Measurements from ENCODE around the gene CACNA1E.

CACNA1E gene

DNA sequence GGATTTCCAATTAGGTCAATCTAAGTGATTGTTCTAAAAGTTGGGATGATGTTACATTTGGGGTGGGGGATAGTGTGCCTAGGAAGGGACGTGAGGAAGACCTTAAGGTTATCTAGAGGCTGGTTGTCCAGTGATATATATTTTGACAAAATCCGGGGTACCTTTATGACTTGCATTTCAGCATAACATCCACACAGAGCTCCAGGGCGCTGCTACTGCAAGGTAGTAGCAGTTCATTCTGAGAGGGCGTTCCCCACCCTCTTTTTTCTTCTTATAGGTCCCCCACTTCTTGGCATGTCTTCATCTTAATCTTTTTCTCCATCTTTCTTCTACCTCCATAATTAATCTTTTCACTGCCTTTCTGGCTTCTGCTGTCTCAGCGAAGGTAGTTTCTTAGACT lies 161.9 kb downstream of the CACNA1E start:
- no peak for TF ChIP-seq CTCF (IDR thresholded peaks at IDR 0.05)

- no peak for TF ChIP-seq CTCF (IDR thresholded peaks at IDR 0.05)
Measured at GRCh38 chr1:181646710-181647109, 163.4 kb downstream of the CACNA1E start.

- no peak for TF ChIP-seq CTCF (IDR thresholded peaks at IDR 0.05)
Measured at GRCh38 chr1:181647314-181648035, 164.2 kb downstream of the CACNA1E start.

DNA sequence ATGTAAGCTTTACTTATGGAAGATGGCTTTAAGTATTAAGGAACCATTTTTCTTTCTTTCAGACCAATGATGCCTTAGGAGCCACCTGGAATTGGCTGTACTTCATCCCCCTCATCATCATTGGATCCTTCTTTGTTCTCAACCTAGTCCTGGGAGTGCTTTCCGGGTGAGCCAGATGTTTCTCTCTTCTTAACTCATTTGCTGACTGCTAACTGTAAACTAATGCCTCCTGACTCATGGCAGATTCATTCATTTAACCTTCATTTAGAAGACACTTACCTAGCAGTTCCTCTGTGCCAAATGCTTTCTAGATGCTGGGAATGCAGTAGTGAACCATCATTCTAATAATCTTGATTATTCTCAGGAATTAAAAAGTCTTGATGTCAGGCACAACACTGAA lies 168.0 kb downstream of the CACNA1E start:
- no peak for TF ChIP-seq CTCF (IDR thresholded peaks at IDR 0.05)

DNA sequence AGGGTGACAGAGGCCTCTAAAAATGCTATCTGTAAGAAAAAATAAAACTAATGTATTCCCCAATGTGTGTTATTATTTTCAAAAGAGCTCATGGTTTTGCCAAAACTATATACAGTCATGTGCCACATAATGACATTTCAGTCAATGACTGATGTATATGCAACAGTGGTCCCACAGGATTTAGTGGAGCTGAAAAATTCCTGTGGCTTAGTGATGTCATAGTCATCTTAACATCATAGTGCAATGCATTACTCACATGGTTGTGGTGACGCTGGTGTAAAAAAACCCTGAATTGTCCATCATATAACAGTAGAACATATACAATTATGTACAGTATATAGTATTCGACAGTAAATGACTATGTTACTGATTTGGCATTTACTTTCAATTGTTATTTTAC lies 172.4 kb downstream of the CACNA1E start:
- TF ChIP-seq CTCF (IDR thresholded peaks at IDR 0.05), result no peak

DNA sequence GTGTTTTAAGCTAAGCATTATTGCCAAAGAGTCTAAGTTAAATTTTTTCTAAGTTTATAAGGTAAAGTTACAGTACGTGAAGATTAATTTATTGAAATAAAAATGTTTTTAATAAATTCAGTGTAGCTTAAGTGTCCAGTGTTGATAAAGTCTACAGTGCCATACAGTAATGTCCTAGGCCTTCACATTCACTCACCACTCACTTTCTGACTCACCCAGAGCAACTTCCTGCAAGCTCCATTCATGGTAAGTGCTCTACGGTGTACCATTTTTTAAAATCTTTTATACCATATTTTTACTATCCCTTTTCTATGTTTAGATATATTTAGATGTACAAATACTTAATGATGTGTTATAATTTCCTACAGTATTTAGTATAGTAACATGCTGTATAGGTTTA lies 173.2 kb downstream of the CACNA1E start:
- no peak for TF ChIP-seq CTCF (IDR thresholded peaks at IDR 0.05)

DNA sequence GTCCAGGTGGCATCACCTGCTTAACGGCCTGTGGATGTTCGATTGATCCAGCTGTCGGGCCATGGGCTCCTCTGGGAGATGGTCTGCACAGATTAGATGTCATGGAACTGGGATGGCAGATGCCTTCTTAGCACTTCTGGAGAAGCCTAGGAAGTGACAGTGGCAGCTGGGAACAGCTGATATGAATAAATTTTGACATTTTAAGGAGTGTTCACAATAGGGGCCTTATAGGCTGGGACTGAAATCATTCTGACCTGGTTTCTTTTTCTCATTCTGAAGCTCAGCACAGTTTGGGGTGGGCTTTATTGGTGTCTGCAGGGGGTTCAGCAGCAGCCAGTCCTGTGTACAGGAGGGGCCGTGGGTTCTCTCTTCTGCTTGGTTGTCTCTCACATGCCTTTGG lies 175.3 kb downstream of the CACNA1E start:
- TF ChIP-seq CTCF (IDR thresholded peaks at IDR 0.05), result no peak
